Nephron (organoid): Measurements from ENCODE around the gene CNTNAP2.

Experiments used
- H3K27ac Mint-ChIP-seq, 3 experiments: 2 replicates each; pipeline ENCODE4 v1.8.0; 2020; ENCODE audit warnings: mixed read lengths in 3 of 3, mild to moderate bottlenecking in 2 of 3, moderate library complexity in 1 of 3
- H3K27me3 Mint-ChIP-seq: 2 replicates; pipeline ENCODE4 v1.8.0; 2021; ENCODE audit warnings: low read depth, mild to moderate bottlenecking, moderate library complexity, mixed read lengths
- H3K36me3 Mint-ChIP-seq: 2 replicates; pipeline ENCODE4 v1.8.0; 2020; ENCODE audit warnings: low read depth, mixed read lengths
- H3K4me1 Mint-ChIP-seq: 2 replicates; pipeline ENCODE4 v1.8.0; 2020; ENCODE audit warnings: mixed read lengths
- H3K4me3 Mint-ChIP-seq, 3 experiments: 2 replicates each; pipeline ENCODE4 v1.8.0; 2020; ENCODE audit warnings: mild to moderate bottlenecking in 3 of 3, mixed read lengths in 3 of 3, moderate library complexity in 2 of 3
- H3K9me3 Mint-ChIP-seq: 2 replicates; pipeline ENCODE4 v1.8.0; 2020; ENCODE audit warnings: mixed read lengths
- CTCF ChIP-seq, 3 experiments: fragments of 200-600 bp; sonication (generic); IDR thresholded peaks; one replicate each; pipeline ENCODE4 v1.5.0; 2021; ENCODE audit warnings: antibody characterized with exemption in 3 of 3; ENCODE audit not compliant: unreplicated experiment in 3 of 3

CNTNAP2 gene

GRCh38 chr7:146636581-146636980 lies 520.0 kb downstream of the CNTNAP2 start:
- H3K36me3 Mint-ChIP-seq: no peaks in the 10 kb centered on the region
- no peaks in the 10 kb centered on the region for H3K9me3 Mint-ChIP-seq
- H3K4me3 Mint-ChIP-seq: no peak overlapping the region
- peaks cover 16% of the 10 kb centered on the region for H3K4me1 Mint-ChIP-seq
- no peaks in the 10 kb centered on the region for H3K27me3 Mint-ChIP-seq
- no peak overlapping the region for H3K27ac Mint-ChIP-seq
- no peak for TF ChIP-seq CTCF (IDR thresholded peaks at IDR 0.05; ENCODE audit: unreplicated experiment in 3 of 3)

- no peaks in the 10 kb centered on the region for H3K27me3 Mint-ChIP-seq
- H3K4me1 Mint-ChIP-seq: peaks cover 16% of the 10 kb centered on the region
- no peaks in the 10 kb centered on the region for H3K36me3 Mint-ChIP-seq
- H3K9me3 Mint-ChIP-seq: peaks cover 3% of the 10 kb centered on the region
- no peak for TF ChIP-seq CTCF (IDR thresholded peaks at IDR 0.05; ENCODE audit: unreplicated experiment in 3 of 3)
- no peak overlapping the region for H3K4me3 Mint-ChIP-seq
- H3K27ac Mint-ChIP-seq: no peak overlapping the region
Observed at GRCh38 chr7:146639291-146639690, 522.7 kb downstream of the CNTNAP2 start.

- no peaks in the 10 kb centered on the region for H3K27me3 Mint-ChIP-seq
- H3K27ac Mint-ChIP-seq: no peak overlapping the region
- H3K9me3 Mint-ChIP-seq: peaks cover 6% of the 10 kb centered on the region
- TF ChIP-seq CTCF (IDR thresholded peaks at IDR 0.05; ENCODE audit: unreplicated experiment in 3 of 3): no peak
- H3K4me3 Mint-ChIP-seq: no peak overlapping the region
- peaks cover 3% of the 10 kb centered on the region for H3K4me1 Mint-ChIP-seq
- no peaks in the 10 kb centered on the region for H3K36me3 Mint-ChIP-seq
Observed at GRCh38 chr7:146641491-146641890, 524.9 kb downstream of the CNTNAP2 start.

- Mint-ChIP-seq H3K9me3 (peaks cover 6% of the 10 kb centered on the region), H3K27ac (no peak overlapping the region), H3K36me3 (no peaks in the 10 kb centered on the region), H3K4me1 (no peaks in the 10 kb centered on the region), H3K4me3 (no peak overlapping the region), H3K27me3 (no peaks in the 10 kb centered on the region)
- no peak for TF ChIP-seq CTCF (IDR thresholded peaks at IDR 0.05; ENCODE audit: unreplicated experiment in 3 of 3)
Observed at GRCh38 chr7:146645383-146645976, 528.9 kb downstream of the CNTNAP2 start.

DNA sequence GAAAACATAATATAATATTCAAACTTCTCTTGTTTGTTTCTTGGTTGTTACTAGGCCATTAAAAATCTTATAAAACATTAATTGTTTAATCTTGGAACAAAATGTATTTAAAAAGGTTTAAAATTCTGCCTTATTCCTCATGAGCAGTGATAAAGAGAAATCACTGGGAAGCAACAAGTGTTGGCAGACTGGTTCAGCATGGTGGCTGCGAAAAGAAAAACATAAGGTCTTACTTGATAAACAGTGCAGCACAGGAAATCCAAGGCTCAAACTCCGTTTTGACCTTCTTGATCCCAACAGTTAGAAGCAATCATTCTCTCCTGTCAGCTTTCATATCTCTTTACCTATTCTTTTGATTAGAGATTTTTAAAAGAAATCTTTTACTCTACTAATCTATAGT lies 530.8 kb downstream of the CNTNAP2 start:
- Mint-ChIP-seq H3K27me3 (no peaks in the 10 kb centered on the region), H3K4me3 (no peak overlapping the region), H3K27ac (no peak overlapping the region), H3K9me3 (peaks cover 6% of the 10 kb centered on the region), H3K4me1 (no peaks in the 10 kb centered on the region), H3K36me3 (no peaks in the 10 kb centered on the region)
- no peak for TF ChIP-seq CTCF (IDR thresholded peaks at IDR 0.05; ENCODE audit: unreplicated experiment in 3 of 3)

DNA sequence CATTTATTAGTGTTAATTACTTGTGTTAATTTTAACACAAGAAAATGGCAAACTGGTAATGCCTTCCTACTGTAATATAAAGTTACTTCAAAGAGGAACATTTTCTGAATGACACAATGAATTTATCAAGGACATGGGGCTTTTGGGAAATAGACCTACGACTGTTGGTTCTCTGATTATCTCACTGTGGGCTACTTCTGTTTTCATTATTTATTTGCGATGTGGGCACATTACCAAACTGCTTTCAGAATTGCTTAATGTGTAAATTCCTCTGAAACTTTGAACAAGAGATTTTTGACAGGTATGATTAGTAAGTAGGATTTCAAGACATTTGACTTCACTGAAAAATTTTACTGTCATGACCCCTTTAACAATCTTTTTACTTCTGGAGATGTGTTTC lies 535.6 kb downstream of the CNTNAP2 start:
- Mint-ChIP-seq H3K27ac (no peak overlapping the region), H3K36me3 (no peaks in the 10 kb centered on the region), H3K9me3 (no peaks in the 10 kb centered on the region), H3K4me1 (peaks cover 28% of the 10 kb centered on the region), H3K4me3 (no peak overlapping the region), H3K27me3 (no peaks in the 10 kb centered on the region)
- no peak for TF ChIP-seq CTCF (IDR thresholded peaks at IDR 0.05; ENCODE audit: unreplicated experiment in 3 of 3)
